Fibroblast of lung (primary cell): Measurements from ENCODE around the gene PRSS12. TPM values are rescaled to one million over a fixed set of nuclear protein-coding genes. Genes with fewer than 3 reads are reported as not detected.
A peak's percentile ranks its signal among the peaks of the same experiment; 100 is the strongest.

Source experiments
- DNase-seq, 2 donors: peaks; one replicate each; pipeline versions ENCODE4 v3.0.0 to v3.0.0-alpha.2; 2010; ENCODE audit warnings: low read depth in 2 of 2
- H2AFZ ChIP-seq: 2 replicates; pipeline ENCODE4 v1.5.1; 2012; ENCODE audit warnings: low read length, control low read depth, inconsistent platforms
- H3K27ac ChIP-seq: 2 replicates; pipeline ENCODE4 v1.5.1; 2011; ENCODE audit warnings: low read length, control low read depth; ENCODE audit not compliant: insufficient read depth
- H3K27me3 ChIP-seq: 2 replicates; pipeline ENCODE4 v1.5.1; 2011; ENCODE audit warnings: mild to moderate bottlenecking, low read length; ENCODE audit not compliant: control insufficient read depth, insufficient read depth
- H3K36me3 ChIP-seq: 2 replicates; pipeline ENCODE4 v1.5.1; 2011; ENCODE audit warnings: low read length; ENCODE audit not compliant: control insufficient read depth, insufficient read depth
- H3K4me1 ChIP-seq: 2 replicates; pipeline ENCODE4 v1.5.1; 2011; ENCODE audit warnings: low read length; ENCODE audit not compliant: control insufficient read depth, insufficient read depth; ENCODE audit errors: extremely low read depth
- H3K4me2 ChIP-seq: 2 replicates; pipeline ENCODE4 v1.5.1; 2011; ENCODE audit warnings: low read length, control low read depth; ENCODE audit not compliant: insufficient read depth; ENCODE audit errors: extremely low read depth
- H3K4me3 ChIP-seq, 4 experiments: fragments of 200-600 bp in 1 of 4; sonication (generic) in 1 of 4; replicated peaks in 1 of 4; 2 replicates each; pipeline ENCODE4 v1.5.1; 2011 to 2016; ENCODE audit warnings: low read length in 4 of 4, low read depth in 3 of 4, mild to moderate bottlenecking in 3 of 4, control low read depth in 2 of 4, inconsistent platforms in 1 of 4, mixed read lengths in 1 of 4; ENCODE audit not compliant: insufficient read depth in 1 of 4; ENCODE audit errors: control extremely low read depth in 1 of 4
- H3K79me2 ChIP-seq: 2 replicates; pipeline ENCODE4 v1.5.1; 2012; ENCODE audit warnings: mild to moderate bottlenecking, low read length, inconsistent platforms; ENCODE audit not compliant: control insufficient read depth, insufficient read depth
- H3K9ac ChIP-seq: 2 replicates; pipeline ENCODE4 v1.5.1; 2011; ENCODE audit warnings: mild to moderate bottlenecking, low read length, control low read depth; ENCODE audit not compliant: insufficient read depth
- H3K9me3 ChIP-seq: 2 replicates; pipeline ENCODE4 v1.5.1; 2012; ENCODE audit warnings: low read depth, low read length; ENCODE audit not compliant: control insufficient read depth, insufficient read depth
- H4K20me1 ChIP-seq: 2 replicates; pipeline ENCODE4 v1.5.1; 2011; ENCODE audit warnings: low read length; ENCODE audit not compliant: control insufficient read depth, insufficient read depth; ENCODE audit errors: extremely low read depth
- CTCF ChIP-seq, 2 donors: IDR thresholded peaks in 1 of 2; conservative IDR thresholded peaks in 1 of 2; 1 replicate in 1 of 2; 2 replicates in 1 of 2; pipeline ENCODE4 v1.5.1; 2011 to 2012; ENCODE audit warnings: low read length in 2 of 2, control low read depth in 1 of 2, inconsistent platforms in 1 of 2, low read depth in 1 of 2, mild to moderate bottlenecking in 1 of 2
- EZH2 ChIP-seq: IDR thresholded peaks from 2 replicates; pipeline ENCODE4 v1.5.1; 2012; ENCODE audit warnings: low read length, control low read depth, mild to moderate bottlenecking; ENCODE audit errors: missing control alignments
- polyA plus RNA-seq, 2 donors: library from polyadenylated mRNA; depleted of rRNA in 1 of 2; stranded (reverse) in 1 of 2; unstranded in 1 of 2; fragments of >200 nt; gene quantifications; 2 replicates each; pipeline ENCODE4 v1.2.1, GENCODE V29; 2011 to 2012; ENCODE audit warnings: missing spikeins in 1 of 2
- total RNA-seq: library from RNA; depleted of rRNA; stranded (reverse); fragments of >200 nt; gene quantifications from 2 replicates; pipeline ENCODE4 v1.2.1, GENCODE V29; 2014

Gene PRSS12
- total and polyA plus RNA-seq, 2 donors (not counting 1 experiment from before 2014, with no cell fraction given): 59.9 to 104 TPM

- peak; percentile 33 to 90 for DNase-seq
- H3K27ac ChIP-seq: peak overlapping the region; percentile 22
Measured at GRCh38 chr4:118287711-118288451, 64.9 kb downstream of the PRSS12 start.

GRCh38 chr4:118286685-118287084 is 66.1 kb downstream of the PRSS12 start:
- peaks cover 31% of the 10 kb centered on the region for H3K4me1 ChIP-seq
- no peaks in the 10 kb centered on the region for H3K9me3 ChIP-seq
- no peak for DNase-seq
- no peaks in the 10 kb centered on the region for H3K27me3 ChIP-seq
- no peak overlapping the region for H3K4me2 ChIP-seq
- H3K79me2 ChIP-seq: no peaks in the 10 kb centered on the region
- H3K27ac ChIP-seq: no peak overlapping the region
- no peak overlapping the region for H3K9ac ChIP-seq
- no peak overlapping the region for H3K4me3 ChIP-seq
- TF ChIP-seq EZH2 (no peak), CTCF (conservative IDR thresholded peaks at IDR 0.05 in 1 of 2, IDR thresholded peaks at IDR 0.05 in 1 of 2; ENCODE audit: low read depth in 1 of 2, low read length in 2 of 2) (no peak)
- no peak overlapping the region for H2AFZ ChIP-seq
- H4K20me1 ChIP-seq: no peaks in the 10 kb centered on the region
- H3K36me3 ChIP-seq: peaks cover 2% of the 10 kb centered on the region

More at GRCh38 chr4:118287711-118288451, 64.9 kb downstream of the PRSS12 start:
- no peak overlapping the region for H2AFZ ChIP-seq
- no peaks in the 10 kb centered on the region for H3K27me3 ChIP-seq
- peaks cover 2% of the 10 kb centered on the region for H3K36me3 ChIP-seq
- H3K4me2 ChIP-seq: peak overlapping the region; percentile 38
- H3K4me1 ChIP-seq: peaks cover 30% of the 10 kb centered on the region
- no peaks in the 10 kb centered on the region for H3K79me2 ChIP-seq
- no peak overlapping the region for H3K4me3 ChIP-seq
- no peak for TF ChIP-seq CTCF (conservative IDR thresholded peaks at IDR 0.05 in 1 of 2, IDR thresholded peaks at IDR 0.05 in 1 of 2; ENCODE audit: low read depth in 1 of 2, low read length in 2 of 2)
- TF ChIP-seq EZH2: no peak
- no peak overlapping the region for H3K9ac ChIP-seq
- no peaks in the 10 kb centered on the region for H3K9me3 ChIP-seq
- no peaks in the 10 kb centered on the region for H4K20me1 ChIP-seq

- H3K79me2 ChIP-seq: peaks cover 1% of the 10 kb centered on the region
- no peaks in the 10 kb centered on the region for H4K20me1 ChIP-seq
- no peaks in the 10 kb centered on the region for H3K27me3 ChIP-seq
- peaks cover 25% of the 10 kb centered on the region for H3K4me1 ChIP-seq
- TF ChIP-seq EZH2 (no peak), CTCF (conservative IDR thresholded peaks at IDR 0.05 in 1 of 2, IDR thresholded peaks at IDR 0.05 in 1 of 2; ENCODE audit: low read depth in 1 of 2, low read length in 2 of 2) (no peak)
- no peak overlapping the region for H2AFZ ChIP-seq
- H3K4me3 ChIP-seq: no peak overlapping the region
- H3K27ac ChIP-seq: no peak overlapping the region
- H3K36me3 ChIP-seq: peaks cover 2% of the 10 kb centered on the region
- H3K4me2 ChIP-seq: no peak overlapping the region
- no peak overlapping the region for H3K9ac ChIP-seq
- no peak for DNase-seq
- H3K9me3 ChIP-seq: no peaks in the 10 kb centered on the region
Measured at GRCh38 chr4:118285931-118286330, 66.9 kb downstream of the PRSS12 start.
